ENCODE data around the gene XKR7. TPM values are rescaled to one million over a fixed set of nuclear protein-coding genes. Genes with fewer than 3 reads are reported as not detected.
"Not testable (repeated sequence)": the region's sequence is repeated elsewhere in the genome, so short reads cannot be mapped to it uniquely, and the experiment has no call there.

XKR7 gene
- 8.1 and 9.7 TPM in 2 replicates for total RNA-seq (2014; rRNA removed; shearing (Covaris generic); ENCODE audit: low replicate concordance)

- peak; percentile 69 for DNase-seq (ENCODE audit: low read depth)
- in situ Hi-C loops (cut with HindIII; ENCODE audit: low pct_unique_long_range_greater_than_20kb, low sequenced_read_pairs), result no loop called here
Measured at GRCh38 chr20:31967830-31968249, at the start of gene XKR7. TSS of gene XKR7 (plus strand) at chr20:31968151. CDS start at chr20:31968176, 25 bp downstream.

GRCh38 chr20:31918466-31919105, 49.4 kb upstream of the XKR7 start:
- in situ Hi-C loops (cut with HindIII; ENCODE audit: low pct_unique_long_range_greater_than_20kb, low sequenced_read_pairs), result no loop called here
- DNase-seq (ENCODE audit: low read depth), result no peak

DNA sequence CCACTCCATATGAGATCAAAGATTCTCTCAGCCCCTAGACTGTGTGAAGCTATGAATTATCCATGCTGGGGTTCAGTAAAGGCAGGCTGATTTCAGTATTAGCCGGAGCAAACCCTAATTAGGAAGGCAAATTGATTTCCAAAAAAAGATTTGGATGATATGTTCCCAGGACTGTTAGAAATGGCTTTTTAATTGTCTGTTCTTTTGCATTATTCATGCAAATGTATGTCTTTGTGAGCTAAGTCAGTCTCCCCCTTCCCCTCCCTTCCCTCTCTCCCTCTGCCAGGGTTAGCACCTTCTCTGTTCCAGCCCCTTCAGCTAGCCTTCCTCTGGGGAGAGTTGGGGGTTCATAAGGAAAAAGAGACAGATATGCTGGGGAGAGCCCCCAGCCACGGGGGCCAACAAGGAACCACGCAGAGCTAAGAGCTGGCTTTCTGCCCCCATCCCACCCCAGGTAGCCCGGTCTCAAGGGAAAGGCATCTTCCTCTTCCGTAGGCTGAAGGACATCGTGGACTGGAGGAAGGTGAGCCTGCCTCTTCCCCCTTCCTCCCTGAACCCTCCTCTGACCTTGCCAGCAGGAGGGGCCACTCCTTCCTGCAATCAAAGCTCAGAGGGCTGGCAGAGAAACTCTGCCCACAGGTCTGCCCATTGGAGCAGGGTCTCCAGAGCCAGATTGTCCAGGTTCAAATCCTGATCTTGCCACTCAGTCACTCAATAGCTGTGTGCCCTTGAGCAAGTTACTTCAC, 48.4 kb upstream of the XKR7 start:
- no peak for DNase-seq (ENCODE audit: low read depth)
- in situ Hi-C loops (cut with HindIII; ENCODE audit: low pct_unique_long_range_greater_than_20kb, low sequenced_read_pairs), result no loop called here

GRCh38 chr20:31920275-31920855, 47.6 kb upstream of the XKR7 start:
- DNase-seq (ENCODE audit: low read depth), result no peak
- in situ Hi-C loops (cut with HindIII; ENCODE audit: low pct_unique_long_range_greater_than_20kb, low sequenced_read_pairs), result no loop called here

DNA sequence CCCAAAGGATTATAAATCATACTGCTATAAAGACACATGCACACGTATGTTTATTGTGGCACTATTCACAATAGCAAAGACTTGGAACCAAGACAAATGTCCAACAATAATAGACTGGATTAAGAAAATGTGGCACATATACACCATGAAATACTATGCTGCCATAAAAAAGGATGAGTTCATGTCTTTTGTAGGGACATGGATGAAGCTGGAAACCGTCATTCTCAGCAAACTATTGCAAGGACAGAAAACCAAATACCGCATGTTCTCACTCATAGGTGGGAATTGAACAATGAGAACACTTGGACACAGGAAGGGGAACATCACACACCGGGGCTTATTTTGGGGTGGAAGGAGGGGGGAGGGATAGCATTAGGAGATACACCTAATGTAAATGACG, 46.5 kb upstream of the XKR7 start:
- in situ Hi-C loops (cut with HindIII; ENCODE audit: low pct_unique_long_range_greater_than_20kb, low sequenced_read_pairs); DNase-seq (ENCODE audit: low read depth): not testable (repeated sequence)

- no peak for DNase-seq (ENCODE audit: low read depth)
- in situ Hi-C loops (cut with HindIII; ENCODE audit: low pct_unique_long_range_greater_than_20kb, low sequenced_read_pairs), result no loop called here
Measured at GRCh38 chr20:31922181-31922580, 45.8 kb upstream of the XKR7 start.

GRCh38 chr20:31922588-31922987, 45.4 kb upstream of the XKR7 start:
- in situ Hi-C loops (cut with HindIII; ENCODE audit: low pct_unique_long_range_greater_than_20kb, low sequenced_read_pairs), result no loop called here
- DNase-seq (ENCODE audit: low read depth), result no peak

DNA sequence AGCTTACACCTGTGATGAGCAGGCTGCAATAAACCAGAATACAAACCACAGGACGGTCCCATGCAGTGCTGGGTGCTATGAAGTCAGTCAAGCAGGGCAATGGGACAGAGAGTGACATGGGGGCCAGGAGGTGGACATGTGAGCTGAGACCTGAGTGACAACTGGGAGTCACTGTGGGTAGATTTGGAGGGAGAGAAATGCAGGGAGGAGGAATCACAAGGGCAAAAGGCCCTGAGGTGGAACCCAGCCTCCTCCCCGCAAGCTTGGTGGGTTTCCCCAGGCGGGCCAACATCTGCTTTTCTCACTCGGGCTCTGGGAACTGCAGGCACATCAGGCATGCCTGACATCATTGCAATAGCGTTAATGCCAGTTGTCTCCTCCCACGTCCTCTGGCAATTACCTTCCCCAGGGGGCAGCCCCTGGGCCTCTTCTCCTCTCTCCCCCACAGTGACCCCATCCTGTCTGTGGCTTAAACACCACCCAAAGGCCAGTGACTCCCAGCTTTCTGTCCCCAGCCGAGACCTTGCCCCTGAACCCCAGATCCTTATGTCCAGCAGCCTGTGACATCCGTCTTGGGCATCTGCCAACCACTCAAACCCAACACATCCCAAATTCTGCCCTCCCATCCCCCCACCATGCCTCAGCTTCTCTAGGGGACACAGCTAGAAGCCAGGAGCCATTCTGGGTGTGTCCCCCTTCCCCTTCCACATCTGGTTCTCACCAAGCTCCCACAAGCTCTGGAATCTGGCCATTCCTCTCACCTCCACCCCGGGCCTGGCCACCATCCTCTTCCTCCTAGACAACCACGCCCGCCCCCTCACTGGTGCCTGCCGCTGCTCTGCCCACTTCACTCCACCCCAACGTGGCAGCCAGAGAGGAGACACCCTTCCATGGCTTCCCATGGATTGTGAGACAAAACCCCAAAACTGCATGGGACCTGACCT, 44.3 kb upstream of the XKR7 start:
- in situ Hi-C loops (cut with HindIII; ENCODE audit: low pct_unique_long_range_greater_than_20kb, low sequenced_read_pairs), result no loop called here
- no peak for DNase-seq (ENCODE audit: low read depth)

DNA sequence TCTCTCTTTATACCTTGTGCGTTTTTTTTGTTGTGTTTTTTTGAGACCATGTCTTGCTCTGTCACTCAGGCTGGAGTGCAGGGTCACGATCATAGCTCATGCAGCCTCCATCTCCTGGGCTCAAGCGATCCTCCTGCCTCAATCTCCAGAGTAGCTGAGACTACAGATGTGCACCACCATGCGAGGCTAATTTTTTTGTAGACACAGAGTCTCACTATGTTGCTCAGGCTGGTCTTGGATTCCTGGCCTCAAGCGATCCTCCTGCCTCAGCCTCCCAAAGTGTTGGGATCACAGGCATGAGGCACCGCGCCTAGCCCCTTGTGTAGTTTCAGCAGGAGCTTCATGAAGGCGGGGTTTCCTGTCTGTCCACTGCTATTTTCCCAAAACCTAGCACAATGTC, 43.4 kb upstream of the XKR7 start:
- no peak for DNase-seq (ENCODE audit: low read depth)
- in situ Hi-C loops (cut with HindIII; ENCODE audit: low pct_unique_long_range_greater_than_20kb, low sequenced_read_pairs), result no loop called here

DNA sequence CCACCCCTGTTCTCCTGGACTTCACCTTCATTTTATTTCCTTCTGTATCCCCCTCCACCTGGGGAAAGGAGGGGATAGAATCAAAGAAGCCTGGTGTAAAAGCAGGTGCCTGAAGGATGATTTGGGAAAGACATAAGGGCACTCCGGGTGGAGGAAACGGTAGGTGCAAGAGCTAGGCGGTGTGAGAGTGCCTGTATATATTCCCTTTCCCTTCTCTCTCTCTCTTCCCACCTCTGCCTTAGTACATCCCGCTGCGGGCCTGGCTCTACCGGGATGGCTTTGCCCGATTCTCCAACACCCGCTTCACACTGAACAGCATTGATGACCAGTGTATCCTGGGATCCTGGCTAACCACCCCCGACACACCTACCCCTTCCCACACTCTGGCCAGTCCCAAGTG, 42.3 kb upstream of the XKR7 start:
- no peak for DNase-seq (ENCODE audit: low read depth)
- in situ Hi-C loops (cut with HindIII; ENCODE audit: low pct_unique_long_range_greater_than_20kb, low sequenced_read_pairs), result no loop called here

- in situ Hi-C loops (cut with HindIII; ENCODE audit: low pct_unique_long_range_greater_than_20kb, low sequenced_read_pairs), result no loop called here
- DNase-seq (ENCODE audit: low read depth), result no peak
Measured at GRCh38 chr20:31926493-31926892, 41.5 kb upstream of the XKR7 start.

GRCh38 chr20:31927627-31928159, 40.3 kb upstream of the XKR7 start:
- in situ Hi-C loops (cut with HindIII; ENCODE audit: low pct_unique_long_range_greater_than_20kb, low sequenced_read_pairs), result no loop called here
- DNase-seq (ENCODE audit: low read depth), result no peak

- DNase-seq (ENCODE audit: low read depth); in situ Hi-C loops (cut with HindIII; ENCODE audit: low pct_unique_long_range_greater_than_20kb, low sequenced_read_pairs): not testable (repeated sequence)
Measured at GRCh38 chr20:31929631-31930030, 38.3 kb upstream of the XKR7 start.

DNA sequence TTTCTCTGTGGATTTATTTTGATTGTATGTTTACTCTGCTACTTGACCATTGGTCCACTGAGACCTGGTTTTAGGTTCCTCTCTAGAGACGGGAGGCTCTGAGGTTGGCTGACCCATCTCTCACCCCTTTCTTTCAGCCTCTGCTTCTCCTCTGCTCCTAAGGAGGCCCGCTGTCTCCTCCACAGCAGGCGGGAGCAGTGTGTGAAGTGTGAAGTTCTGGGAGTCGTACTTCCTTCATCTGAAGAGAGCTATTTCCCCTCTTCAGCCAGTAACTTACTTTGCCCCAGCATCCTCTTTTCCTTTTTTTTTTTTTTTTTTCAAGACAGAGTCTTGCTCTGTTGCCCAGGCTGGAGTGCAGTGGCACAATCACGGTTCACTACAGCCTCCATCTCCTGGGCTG, 37.2 kb upstream of the XKR7 start:
- in situ Hi-C loops (cut with HindIII; ENCODE audit: low pct_unique_long_range_greater_than_20kb, low sequenced_read_pairs), result no loop called here
- no peak for DNase-seq (ENCODE audit: low read depth)

GRCh38 chr20:31933698-31934097, 34.3 kb upstream of the XKR7 start:
- in situ Hi-C loops (cut with HindIII; ENCODE audit: low pct_unique_long_range_greater_than_20kb, low sequenced_read_pairs), result no loop called here
- DNase-seq (ENCODE audit: low read depth), result no peak

DNA sequence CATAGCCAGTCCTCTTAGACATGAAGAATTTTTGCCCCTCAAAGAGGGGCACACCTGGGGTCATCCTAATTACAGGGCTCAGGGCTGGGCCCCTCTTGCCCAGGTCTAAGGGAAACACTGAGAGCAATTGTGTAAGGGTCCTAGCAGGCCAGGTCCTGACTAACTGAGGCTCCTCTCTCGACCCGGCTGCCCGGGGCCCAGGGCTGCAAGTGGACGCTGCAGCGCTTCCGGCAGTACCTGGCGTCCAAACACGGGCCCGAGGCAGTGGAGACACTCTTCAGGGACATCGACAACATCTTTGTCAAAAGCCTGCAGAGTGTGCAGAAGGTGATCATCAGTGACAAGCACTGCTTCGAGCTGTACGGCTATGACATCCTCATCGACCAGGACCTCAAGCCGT, 33.5 kb upstream of the XKR7 start:
- in situ Hi-C loops (cut with HindIII; ENCODE audit: low pct_unique_long_range_greater_than_20kb, low sequenced_read_pairs), result no loop called here
- DNase-seq (ENCODE audit: low read depth), result no peak

- DNase-seq (ENCODE audit: low read depth), result no peak
- in situ Hi-C loops (cut with HindIII; ENCODE audit: low pct_unique_long_range_greater_than_20kb, low sequenced_read_pairs), result no loop called here
Measured at GRCh38 chr20:31934968-31935764, 32.8 kb upstream of the XKR7 start.

DNA sequence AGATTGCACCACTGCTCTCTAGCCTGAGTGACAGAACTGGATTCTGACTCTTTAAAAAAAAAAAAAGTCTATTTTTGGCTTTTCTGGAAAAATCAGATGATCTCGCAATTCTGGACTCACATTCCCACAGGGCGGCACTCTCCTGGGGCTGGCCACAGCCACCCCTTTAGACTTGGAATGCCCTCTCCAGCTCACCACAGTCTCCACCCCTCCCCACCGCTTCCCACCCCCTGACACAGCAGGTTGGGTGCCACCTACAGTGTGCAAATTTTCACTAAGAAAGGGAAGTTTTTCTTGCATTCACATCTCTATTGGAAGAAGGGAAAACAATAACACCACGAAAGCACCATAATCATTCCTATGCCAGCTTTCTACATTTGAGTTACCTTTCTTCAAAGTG, 31.5 kb upstream of the XKR7 start:
- DNase-seq (ENCODE audit: low read depth), result no peak
- in situ Hi-C loops (cut with HindIII; ENCODE audit: low pct_unique_long_range_greater_than_20kb, low sequenced_read_pairs), result no loop called here
